ENCODE data around the gene PLD3. TPM values are rescaled to one million over a fixed set of nuclear protein-coding genes. Genes with fewer than 3 reads are reported as not detected.
"Not testable (repeated sequence)": the region's sequence is repeated elsewhere in the genome, so short reads cannot be mapped to it uniquely, and the experiment has no call there.

Gene PLD3
- total and polyA plus RNA-seq, 8 donors: 315 to 604 (median 351) TPM

DNA sequence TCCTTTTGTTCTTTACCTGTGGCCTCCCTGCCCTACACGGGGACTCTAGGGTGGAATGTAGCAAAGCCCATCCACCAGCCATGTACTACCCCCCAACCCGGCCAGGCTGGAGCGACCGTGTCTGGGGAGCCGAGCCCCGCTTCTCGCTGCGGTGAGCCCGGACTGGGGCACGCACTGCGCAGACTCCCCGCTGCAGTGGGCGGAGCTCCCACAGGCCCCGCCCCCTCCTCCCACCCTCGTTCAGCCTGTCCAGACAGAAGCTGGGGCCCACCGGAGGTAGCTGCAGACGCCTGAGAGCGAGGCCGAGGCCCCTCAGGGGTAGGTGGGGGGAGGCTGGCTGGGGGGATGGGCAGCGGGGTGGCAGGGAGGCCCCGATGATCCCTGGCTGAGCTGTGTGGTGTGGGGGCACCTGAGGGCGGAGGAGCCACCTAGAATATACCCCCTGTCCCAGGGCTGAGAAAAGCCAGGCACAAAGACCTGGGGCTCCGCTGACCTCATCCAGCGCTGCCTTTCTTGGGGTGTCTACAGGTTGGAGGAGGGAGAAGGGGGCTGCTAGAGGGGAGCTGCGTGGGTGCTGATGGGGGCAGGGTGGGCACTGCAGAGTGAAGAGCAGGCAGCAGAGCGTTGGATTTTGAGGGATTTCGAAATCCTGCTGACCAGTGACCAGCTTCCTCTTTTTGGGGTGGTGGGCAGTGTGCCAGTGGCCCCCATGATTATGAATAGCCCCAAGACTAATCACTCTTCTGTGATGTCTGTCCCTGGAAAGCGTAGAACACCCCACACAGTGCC lies 17.3 kb downstream of the PLD3 start:
- intact Hi-C loops (cut with DNase I): no loop called here
- peak overlapping the region; percentile 32 to 37 for H3K4me3 ChIP-seq
- peak overlapping the region; percentile 19 to 34 for H3K27ac ChIP-seq
- TF ChIP-seq, protein P1, sequence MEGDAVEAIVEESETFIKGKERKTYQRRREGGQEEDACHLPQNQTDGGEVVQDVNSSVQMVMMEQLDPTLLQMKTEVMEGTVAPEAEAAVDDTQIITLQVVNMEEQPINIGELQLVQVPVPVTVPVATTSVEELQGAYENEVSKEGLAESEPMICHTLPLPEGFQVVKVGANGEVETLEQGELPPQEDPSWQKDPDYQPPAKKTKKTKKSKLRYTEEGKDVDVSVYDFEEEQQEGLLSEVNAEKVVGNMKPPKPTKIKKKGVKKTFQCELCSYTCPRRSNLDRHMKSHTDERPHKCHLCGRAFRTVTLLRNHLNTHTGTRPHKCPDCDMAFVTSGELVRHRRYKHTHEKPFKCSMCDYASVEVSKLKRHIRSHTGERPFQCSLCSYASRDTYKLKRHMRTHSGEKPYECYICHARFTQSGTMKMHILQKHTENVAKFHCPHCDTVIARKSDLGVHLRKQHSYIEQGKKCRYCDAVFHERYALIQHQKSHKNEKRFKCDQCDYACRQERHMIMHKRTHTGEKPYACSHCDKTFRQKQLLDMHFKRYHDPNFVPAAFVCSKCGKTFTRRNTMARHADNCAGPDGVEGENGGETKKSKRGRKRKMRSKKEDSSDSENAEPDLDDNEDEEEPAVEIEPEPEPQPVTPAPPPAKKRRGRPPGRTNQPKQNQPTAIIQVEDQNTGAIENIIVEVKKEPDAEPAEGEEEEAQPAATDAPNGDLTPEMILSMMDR (IDR thresholded peaks at IDR 0.05): no peak
- ATAC-seq: peak; percentile 93
- H3K9me3 ChIP-seq: no peaks in the 10 kb centered on the region
- peak; percentile 69 to 91 (median 84) for DNase-seq
- peaks cover 0 to 43% of the 10 kb centered on the region in 2 donors for H3K36me3 ChIP-seq
- no peaks in the 10 kb centered on the region for H3K27me3 ChIP-seq
- peaks cover 5 to 61% of the 10 kb centered on the region in 2 donors for H3K4me1 ChIP-seq

DNA sequence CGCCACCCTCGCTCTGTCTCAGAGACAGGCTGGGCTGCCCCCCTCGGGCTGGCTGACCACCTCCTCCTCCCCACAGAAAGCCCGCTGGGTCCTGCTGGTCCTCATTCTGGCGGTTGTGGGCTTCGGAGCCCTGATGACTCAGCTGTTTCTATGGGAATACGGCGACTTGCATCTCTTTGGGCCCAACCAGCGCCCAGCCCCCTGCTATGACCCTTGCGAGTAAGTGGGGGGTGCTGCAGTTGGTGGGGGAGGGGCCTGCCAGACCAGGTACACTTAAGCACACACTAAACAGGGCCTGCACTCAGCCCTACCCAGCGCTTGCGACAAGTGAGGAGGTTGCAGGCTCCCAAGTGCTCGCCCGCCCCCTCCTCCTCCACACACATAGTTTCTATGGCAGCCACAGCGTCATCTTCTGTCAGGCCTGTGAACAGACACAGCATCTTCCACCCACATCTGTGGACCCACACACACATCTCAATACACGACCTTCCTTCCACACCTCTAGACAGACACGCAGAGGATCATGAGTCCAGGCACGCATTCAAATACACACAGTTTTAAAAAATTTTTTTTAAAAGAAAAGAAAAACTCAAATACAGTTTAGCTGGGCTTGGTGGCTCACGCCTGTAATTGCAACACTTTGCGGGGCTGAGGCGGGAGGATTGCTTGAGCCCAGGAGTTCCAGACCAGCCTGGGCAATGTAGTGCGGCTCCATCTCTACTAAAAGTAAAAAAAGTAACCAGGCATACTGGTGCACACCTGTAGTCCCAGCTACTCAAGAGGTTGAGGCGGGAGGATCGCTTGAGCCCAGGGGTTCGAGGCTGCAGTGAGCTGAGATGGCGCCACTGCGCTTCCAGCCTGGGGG lies 18.4 kb downstream of the PLD3 start:
- ATAC-seq (peak; percentile 78), DNase-seq (peak in 3 of 4 donors; percentile 29 to 78 (median 73))
- intact Hi-C loops (cut with DNase I): no loop called here
- H3K27ac ChIP-seq: no peak overlapping the region
- peaks cover 5 to 50% of the 10 kb centered on the region in 2 donors for H3K4me1 ChIP-seq
- no peaks in the 10 kb centered on the region for H3K9me3 ChIP-seq
- TF ChIP-seq, protein P1 (IDR thresholded peaks at IDR 0.05): no peak
- peak overlapping the region in 1 of 2 donors; percentile 37 for H3K4me3 ChIP-seq
- no peaks in the 10 kb centered on the region for H3K27me3 ChIP-seq
- H3K36me3 ChIP-seq: peaks cover 3 to 48% of the 10 kb centered on the region in 2 donors

DNA sequence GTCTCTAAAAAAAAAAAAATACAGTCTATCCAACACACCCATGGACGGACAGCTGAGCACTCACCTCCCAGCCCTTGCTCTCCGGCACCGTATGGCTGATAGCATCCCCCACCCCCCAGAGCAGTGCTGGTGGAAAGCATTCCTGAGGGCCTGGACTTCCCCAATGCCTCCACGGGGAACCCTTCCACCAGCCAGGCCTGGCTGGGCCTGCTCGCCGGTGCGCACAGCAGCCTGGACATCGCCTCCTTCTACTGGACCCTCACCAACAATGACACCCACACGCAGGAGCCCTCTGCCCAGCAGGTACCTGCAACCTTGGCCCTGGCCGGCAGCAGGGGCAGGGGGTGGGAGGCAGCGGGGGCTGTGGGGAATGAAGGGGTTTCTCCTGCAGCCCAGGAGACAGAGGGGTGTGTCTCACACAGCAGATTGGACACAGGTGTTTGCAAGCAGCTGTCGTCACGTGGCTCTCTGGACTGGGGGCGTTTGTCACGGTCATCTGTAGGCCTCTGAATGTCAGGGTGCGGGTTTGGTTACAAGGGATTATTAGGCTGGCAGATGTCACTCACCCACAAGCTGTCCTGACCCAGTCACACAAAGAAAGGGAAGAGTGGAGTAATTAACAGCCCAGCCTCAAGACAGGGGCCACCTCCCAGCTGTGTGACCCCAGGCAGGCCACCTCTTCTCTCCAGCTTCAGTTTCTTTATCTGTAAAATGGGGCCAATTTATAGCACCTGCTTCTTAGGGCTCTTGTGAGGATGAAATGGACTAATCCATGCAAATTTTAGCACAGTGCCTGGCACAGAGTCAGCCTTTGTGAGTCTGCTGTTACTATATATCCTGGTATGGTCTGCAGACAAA lies 19.3 kb downstream of the PLD3 start:
- ATAC-seq (no peak), DNase-seq (no peak)
- Histone ChIP-seq H3K36me3 (peaks cover 4 to 57% of the 10 kb centered on the region in 2 donors), H3K4me3 (no peak overlapping the region), H3K27ac (no peak overlapping the region), H3K27me3 (no peaks in the 10 kb centered on the region), H3K9me3 (no peaks in the 10 kb centered on the region), H3K4me1 (peaks cover 5 to 42% of the 10 kb centered on the region in 2 donors)
- intact Hi-C loops (cut with DNase I): no loop called here
- TF ChIP-seq, protein P1 (IDR thresholded peaks at IDR 0.05): no peak

DNA sequence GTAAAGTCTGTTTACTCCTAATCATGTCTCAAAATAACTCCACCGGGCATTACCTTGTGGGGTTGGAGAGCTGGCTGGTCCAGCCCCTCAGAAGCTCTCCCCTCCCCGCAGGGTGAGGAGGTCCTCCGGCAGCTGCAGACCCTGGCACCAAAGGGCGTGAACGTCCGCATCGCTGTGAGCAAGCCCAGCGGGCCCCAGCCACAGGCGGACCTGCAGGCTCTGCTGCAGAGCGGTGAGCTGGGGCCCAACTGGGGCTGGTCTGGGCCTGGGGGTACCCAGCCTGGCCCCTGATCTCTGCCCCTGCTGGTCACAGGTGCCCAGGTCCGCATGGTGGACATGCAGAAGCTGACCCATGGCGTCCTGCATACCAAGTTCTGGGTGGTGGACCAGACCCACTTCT lies 21.3 kb downstream of the PLD3 start:
- Histone ChIP-seq H3K36me3 (peaks cover 4 to 77% of the 10 kb centered on the region in 2 donors), H3K4me3 (no peak overlapping the region), H3K4me1 (peaks cover 5 to 24% of the 10 kb centered on the region in 2 donors), H3K27ac (no peak overlapping the region), H3K9me3 (no peaks in the 10 kb centered on the region), H3K27me3 (no peaks in the 10 kb centered on the region)
- intact Hi-C loops (cut with DNase I): no loop called here
- DNase-seq: no peak
- TF ChIP-seq, protein P1 (IDR thresholded peaks at IDR 0.05): no peak
- no peak for ATAC-seq

DNA sequence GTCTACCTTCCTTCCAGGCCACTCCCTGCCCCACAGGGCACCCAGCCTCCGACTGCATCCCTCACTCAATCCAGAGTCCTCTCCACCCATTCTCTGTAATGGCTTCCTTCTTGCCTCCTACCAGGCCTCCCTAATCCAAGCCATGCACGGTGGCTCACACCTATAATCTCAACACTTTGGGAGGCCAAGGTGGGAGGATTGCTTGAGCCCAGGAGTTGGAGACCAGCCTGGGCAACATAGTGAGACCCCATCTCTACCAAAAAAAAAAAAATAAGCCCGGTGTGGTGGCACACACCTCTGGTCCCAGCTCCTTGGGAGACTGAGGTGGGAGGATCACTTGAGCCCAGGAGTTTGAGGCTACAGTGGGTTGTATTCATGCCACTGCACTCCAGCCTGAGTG lies 21.8 kb downstream of the PLD3 start:
- H3K4me3 ChIP-seq; intact Hi-C loops (cut with DNase I); DNase-seq; H3K9me3 ChIP-seq; ATAC-seq; H3K27ac ChIP-seq; H3K27me3 ChIP-seq: not testable (repeated sequence)
- Histone ChIP-seq H3K36me3 (peaks cover 4 to 81% of the 10 kb centered on the region in 2 donors), H3K4me1 (peaks cover 5 to 19% of the 10 kb centered on the region in 2 donors)

Measured in left lung (tissue), 10 donors.